Endometrium (tissue), 2 donors: ENCODE data around the gene HIP1R.
A peak's percentile ranks its signal among the peaks of the same experiment; 100 is the strongest.
"Not testable (repeated sequence)": the region's sequence is repeated elsewhere in the genome, so short reads cannot be mapped to it uniquely, and the experiment has no call there.

Experiments
- FAIRE-seq: peaks from 2 replicates; lab custom pipeline; 2012; peaks lifted over from hg19 to GRCh38; lab: Jason Lieb, UNC
- donor health status: control.
- donor health status: control.

The HIP1R gene

DNA sequence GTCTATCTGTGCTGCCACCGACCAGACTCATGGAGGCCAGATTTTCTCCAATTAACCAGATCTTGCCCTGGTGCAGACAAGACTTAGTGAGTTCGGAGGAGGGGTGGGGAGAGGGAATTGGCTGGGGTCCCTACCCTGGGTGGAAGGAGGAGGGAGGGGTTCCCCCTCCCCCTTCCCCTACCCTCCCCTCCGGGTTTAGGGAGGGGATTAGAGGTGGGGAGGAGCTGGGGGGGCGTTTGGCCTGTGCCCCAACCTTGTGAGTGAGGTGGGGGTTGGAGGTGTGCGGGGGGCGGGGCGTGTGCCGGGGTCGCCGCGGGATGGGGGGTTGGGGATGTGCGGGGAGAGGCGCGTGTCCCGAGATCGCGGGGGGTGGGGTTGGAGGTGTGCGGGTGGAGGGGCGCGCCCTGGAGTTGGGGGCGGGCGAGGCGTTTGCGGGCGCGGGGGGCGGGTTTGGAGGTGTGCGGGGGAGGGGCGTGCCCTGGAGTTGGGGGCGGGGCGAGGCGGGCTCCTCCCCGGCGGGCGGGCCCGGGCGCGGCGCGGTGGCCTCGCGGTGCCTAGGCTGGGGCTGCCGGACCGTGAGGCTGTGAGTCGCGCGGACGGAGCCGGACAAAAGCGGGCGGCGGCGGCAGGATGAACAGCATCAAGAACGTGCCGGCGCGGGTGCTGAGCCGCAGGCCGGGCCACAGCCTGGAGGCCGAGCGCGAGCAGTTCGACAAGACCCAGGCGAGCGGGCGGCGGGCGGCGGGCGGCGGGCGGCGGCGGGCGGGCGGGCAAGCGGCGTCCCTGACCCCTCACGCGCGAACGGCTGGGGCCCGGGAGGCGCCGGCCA lies at the start of gene HIP1R:
Gene HIP1R (plus strand): TSS at position 537 of the 829 bp plus-strand sequence. CDS start 94 bp downstream, at position 631.
- no peak for FAIRE-seq

DNA sequence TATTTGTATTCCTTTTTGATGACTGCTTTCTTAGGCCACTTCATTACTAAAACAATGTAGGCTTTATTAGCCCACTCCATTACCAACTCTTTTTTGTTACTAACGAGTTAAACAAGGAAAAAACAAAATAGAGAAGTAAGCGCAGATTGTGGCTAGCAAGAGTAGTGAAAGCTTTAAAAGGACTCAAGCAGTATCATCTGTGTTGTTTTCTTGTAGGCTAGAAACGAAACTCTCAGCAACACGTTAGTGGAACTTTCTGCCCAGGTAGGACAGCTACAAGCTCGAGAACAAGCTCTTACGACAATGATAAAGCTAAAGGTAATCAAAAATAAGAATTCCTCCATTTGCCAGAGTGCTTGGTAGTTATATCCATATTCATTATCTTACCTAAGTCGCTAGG lies 49.8 kb upstream of the HIP1R start:
- FAIRE-seq = no peak

DNA sequence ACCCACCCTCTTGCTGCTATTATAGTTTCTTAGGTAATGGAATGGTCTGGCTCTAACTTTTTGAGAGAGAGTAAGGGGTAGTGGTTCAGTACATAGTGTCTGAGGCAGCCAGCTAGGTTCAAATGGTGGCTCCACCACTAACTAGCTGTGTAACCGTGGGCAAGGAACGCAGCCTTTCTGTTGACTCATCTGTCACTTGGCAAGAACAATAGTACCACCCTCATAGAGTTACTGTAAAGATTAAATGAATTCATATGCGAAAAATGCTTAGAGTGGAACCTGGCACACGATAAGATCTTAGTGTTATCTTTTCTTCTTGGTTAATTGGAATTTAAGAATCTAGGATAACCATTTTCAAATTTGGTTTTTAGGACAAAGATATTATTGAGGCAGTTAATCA lies 46.9 kb upstream of the HIP1R start:
- FAIRE-seq = no peak

- FAIRE-seq = no peak
Measured at GRCh38 chr12:122789637-122790036, 45.6 kb upstream of the HIP1R start.

DNA sequence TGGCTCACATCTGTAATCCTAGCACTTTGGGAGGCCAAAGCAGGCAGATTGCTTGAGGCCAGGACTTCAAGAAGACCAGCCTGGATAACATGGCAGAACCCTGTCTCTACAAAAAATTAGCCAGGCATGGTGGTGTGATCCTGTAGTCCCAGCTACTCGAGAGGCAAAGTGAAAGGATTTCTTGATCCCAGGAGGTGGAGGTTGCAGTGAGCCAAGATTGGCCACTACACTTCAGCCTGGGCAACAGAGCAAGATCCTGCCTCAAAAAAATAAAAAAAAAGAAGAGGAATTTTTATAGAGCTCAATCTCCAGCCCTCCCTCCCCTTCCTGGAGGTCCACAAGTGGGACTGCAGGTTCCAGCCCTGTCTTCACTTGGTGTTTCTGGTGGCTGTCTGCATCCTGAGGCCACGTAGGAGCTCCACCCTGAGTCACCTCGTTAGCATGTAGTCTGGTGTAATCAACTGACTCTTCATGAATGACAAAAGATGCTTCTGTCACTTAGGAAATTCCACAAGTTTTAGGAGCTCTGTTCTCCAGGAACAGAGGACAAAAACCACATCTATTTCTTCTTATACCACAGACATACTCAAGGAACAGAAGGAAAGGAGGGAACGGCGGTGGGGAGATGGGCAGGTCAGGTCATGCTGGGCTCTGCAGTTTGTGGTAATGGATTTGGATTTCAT lies 44.7 kb upstream of the HIP1R start:
- no peak for FAIRE-seq

- FAIRE-seq = no peak
Measured at GRCh38 chr12:122793685-122794106, 41.6 kb upstream of the HIP1R start.

DNA sequence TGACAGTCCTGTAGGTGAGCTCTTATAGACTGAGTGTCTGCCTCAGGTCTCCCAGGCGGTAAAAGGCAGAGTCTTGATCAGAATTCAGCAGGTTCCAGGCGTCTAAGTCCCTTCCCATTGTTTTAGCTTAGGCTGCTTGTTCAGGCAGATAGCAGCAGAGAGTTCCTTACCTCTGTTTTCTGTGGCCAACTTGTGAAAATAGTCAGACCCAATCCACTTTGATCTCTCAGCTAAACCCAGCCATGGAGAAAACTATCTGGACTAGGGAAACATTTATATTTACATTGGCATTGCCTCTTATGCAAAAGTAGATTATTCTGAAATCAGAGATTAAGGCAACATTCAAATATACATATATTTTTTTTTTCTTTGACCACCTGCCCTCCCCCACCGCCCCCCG lies 39.5 kb upstream of the HIP1R start:
- FAIRE-seq = no peak

GRCh38 chr12:122799641-122800243 lies 35.5 kb upstream of the HIP1R start:
- no peak for FAIRE-seq

DNA sequence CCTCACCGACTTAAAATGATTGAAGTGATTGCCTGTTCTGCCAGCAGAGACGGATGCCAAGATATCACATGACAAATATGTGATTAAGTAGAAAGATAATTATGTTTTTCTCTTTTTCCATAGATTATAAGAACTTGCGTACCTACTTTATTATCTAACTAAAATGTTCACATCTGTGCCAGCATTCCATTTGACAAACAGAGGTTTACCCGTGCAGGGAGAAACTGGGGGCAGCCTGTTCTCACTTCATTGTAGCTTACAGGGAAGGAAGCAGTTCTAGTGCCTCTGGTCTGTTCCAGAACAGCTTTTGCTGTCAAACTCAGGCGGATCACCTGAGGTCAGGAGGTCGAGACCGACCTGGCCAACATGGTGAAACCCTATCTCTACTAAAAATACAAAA lies 31.3 kb upstream of the HIP1R start:
- no peak for FAIRE-seq

- FAIRE-seq = not testable (repeated sequence)
Measured at GRCh38 chr12:122804957-122805356, 30.3 kb upstream of the HIP1R start.

DNA sequence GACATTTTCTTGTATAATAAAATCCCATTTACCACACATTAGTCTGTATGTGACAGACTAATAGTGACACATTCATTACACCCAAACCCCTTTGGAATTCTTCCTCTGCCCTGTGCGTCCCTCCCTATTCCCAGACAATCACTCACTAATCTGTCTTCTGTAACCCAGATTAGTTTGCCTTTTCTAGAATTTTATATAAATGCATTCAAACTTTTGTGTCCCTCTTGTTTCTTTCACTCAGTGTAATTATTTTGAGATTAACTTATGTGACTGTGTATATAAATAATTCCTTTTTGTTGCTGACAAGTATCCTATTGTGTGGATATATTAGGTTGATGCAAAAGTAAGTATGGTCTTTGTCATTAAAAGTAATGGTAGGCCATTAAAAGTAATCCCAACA lies 27.6 kb upstream of the HIP1R start:
- no peak for FAIRE-seq

GRCh38 chr12:122811777-122812176 lies 23.5 kb upstream of the HIP1R start:
- FAIRE-seq = no peak

- no peak for FAIRE-seq
Measured at GRCh38 chr12:122813310-122813713, 21.9 kb upstream of the HIP1R start.

- FAIRE-seq = no peak
Measured at GRCh38 chr12:122819209-122819785, 16.0 kb upstream of the HIP1R start.

GRCh38 chr12:122820138-122820537 lies 15.1 kb upstream of the HIP1R start:
- FAIRE-seq = no peak

DNA sequence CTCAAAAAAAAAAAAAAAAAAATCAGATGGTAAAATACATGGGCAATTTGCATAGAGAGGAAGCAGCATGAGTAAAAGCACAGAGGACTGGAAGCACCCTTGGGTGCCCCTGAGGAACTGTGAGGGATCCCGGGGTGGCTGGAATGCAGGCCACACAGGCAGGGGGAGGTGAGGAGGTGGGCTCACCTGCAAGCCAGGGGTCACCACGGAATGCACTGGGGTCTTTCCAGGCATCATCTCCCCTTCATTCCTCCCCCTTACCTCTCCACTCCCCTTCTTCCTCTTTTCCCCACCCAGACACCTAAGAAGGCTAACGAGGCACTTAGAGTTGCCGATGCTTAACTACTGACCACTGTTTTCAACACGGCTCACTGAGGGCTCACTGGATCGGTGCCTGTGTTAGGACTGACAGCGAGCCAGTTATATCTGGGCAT lies 14.4 kb upstream of the HIP1R start:
- no peak for FAIRE-seq

- FAIRE-seq = no peak
Measured at GRCh38 chr12:122823429-122823828, 11.8 kb upstream of the HIP1R start.

- FAIRE-seq = peak; percentile 37
Measured at GRCh38 chr12:122825773-122826724, 9.2 kb upstream of the HIP1R start.

GRCh38 chr12:122827258-122827657 lies 8.0 kb upstream of the HIP1R start:
- no peak for FAIRE-seq

DNA sequence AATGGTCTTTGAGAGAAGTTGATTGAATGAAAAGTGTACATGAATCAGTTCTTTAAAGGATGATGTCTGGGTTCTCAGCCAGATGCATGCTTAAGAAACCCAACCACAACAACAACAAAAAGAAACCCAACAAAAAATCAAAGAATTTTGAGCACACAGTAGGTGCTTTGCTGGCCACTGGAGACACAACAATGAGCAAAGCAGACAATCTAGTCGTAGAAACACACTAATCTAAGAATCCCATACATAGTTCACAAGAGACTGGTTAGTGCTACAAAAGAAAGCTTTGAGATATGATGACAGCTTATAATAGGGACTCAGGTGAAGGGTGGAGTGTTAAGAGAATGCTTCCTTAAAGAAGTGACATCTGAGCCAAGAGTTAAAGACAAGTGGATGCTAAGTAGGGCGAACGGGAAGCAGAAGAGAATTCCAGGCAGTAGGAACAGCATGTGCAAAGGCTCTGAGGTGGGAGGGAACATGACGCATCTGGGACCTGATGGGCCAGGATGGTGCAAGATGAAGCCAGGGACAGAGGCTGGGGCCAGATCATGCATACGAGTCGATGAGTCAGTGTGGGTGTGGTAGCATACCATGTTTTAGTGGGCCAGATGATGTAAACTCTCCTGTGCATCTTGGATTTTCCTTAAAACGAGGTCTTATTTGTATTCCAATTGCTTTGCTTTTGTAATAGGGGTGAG lies 4.6 kb upstream of the HIP1R start:
- FAIRE-seq = no peak
